ENCODE measurements around the gene FGF11. TPM values are rescaled to one million over a fixed set of nuclear protein-coding genes. Genes with fewer than 3 reads are reported as not detected.
A peak's percentile ranks its signal among the peaks of the same experiment; 100 is the strongest.

Gene FGF11
- polyA plus RNA-seq, 3 donors = 2.2 TPM; not detected in 2

DNA sequence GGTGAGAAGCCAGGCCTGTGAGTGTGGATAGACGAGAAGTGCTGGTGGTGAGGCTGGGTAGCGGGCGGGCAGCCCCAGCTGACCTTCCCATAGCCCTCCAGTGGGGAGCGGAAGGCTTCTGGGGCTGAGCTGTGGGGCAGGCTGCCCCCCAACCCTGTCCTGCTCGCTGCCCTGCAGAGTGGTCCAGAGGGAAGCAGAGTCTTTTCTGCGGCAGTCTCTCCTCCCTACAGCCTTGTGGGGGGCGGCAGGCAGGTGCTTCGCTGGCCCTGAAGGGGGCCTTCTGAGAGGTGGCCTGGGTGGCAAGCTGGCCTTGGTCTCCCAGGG is 27.9 kb upstream of the FGF11 start:
- no peaks in the 10 kb centered on the region for H3K36me3 Mint-ChIP-seq
- WGBS (ENCODE audit: insufficient coverage) = 96% methylated on average over 8 of the region's 8 CpGs
- Histone ChIP-seq H3K9ac (ENCODE audit: insufficient read depth, low read length, poor library complexity, severe bottlenecking) (no peak overlapping the region), H3K27me3 (ENCODE audit: control insufficient read depth in 2 of 2, insufficient read depth in 2 of 2, low read length in 2 of 2) (peaks cover 0 to 22% of the 10 kb centered on the region in 2 donors), H3K4me1 (ENCODE audit: control insufficient read depth in 1 of 2, insufficient read depth in 2 of 2, low read length in 2 of 2) (no peaks in the 10 kb centered on the region), H3K79me2 (ENCODE audit: insufficient read depth, low read length) (no peaks in the 10 kb centered on the region), H4K20me1 (ENCODE audit: insufficient read depth, low read length) (no peaks in the 10 kb centered on the region), H3K9me3 (replicated peaks in 1 of 2; ENCODE audit: control insufficient read depth in 1 of 2, insufficient read depth in 1 of 2, low read length in 2 of 2) (no peaks in the 10 kb centered on the region), H3K4me2 (replicated peaks; ENCODE audit: extremely low read depth, low read length, poor library complexity, severe bottlenecking) (no peak overlapping the region), H3K36me3 (replicated peaks in 1 of 2; ENCODE audit: control insufficient read depth in 1 of 2, insufficient read depth in 2 of 2, low read length in 2 of 2) (no peaks in the 10 kb centered on the region), H2AFZ (ENCODE audit: insufficient read depth, low read depth, low read length, poor library complexity, severe bottlenecking) (no peak overlapping the region), H3K27ac (ENCODE audit: low read depth in 1 of 2, low read length in 2 of 2) (no peak overlapping the region), H3K4me3 (replicated peaks in 1 of 3; ENCODE audit: low read depth in 2 of 3, low read length in 3 of 3) (no peak overlapping the region)
- H3K27me3 Mint-ChIP-seq (ENCODE audit: low read depth in 3 of 3) = peaks cover 29 to 39% (median 31%) of the 10 kb centered on the region in 3 donors
- H3K27ac Mint-ChIP-seq = no peak overlapping the region
- no peak overlapping the region for H3K4me3 Mint-ChIP-seq
- TF ChIP-seq, protein P1, sequence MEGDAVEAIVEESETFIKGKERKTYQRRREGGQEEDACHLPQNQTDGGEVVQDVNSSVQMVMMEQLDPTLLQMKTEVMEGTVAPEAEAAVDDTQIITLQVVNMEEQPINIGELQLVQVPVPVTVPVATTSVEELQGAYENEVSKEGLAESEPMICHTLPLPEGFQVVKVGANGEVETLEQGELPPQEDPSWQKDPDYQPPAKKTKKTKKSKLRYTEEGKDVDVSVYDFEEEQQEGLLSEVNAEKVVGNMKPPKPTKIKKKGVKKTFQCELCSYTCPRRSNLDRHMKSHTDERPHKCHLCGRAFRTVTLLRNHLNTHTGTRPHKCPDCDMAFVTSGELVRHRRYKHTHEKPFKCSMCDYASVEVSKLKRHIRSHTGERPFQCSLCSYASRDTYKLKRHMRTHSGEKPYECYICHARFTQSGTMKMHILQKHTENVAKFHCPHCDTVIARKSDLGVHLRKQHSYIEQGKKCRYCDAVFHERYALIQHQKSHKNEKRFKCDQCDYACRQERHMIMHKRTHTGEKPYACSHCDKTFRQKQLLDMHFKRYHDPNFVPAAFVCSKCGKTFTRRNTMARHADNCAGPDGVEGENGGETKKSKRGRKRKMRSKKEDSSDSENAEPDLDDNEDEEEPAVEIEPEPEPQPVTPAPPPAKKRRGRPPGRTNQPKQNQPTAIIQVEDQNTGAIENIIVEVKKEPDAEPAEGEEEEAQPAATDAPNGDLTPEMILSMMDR (IDR thresholded peaks at IDR 0.05) = no peak
- H3K4me1 Mint-ChIP-seq = peaks cover 5% of the 10 kb centered on the region
- H3K9me3 Mint-ChIP-seq = peaks cover 0 to 3% (median 0%) of the 10 kb centered on the region in 7 donors
- DNase-seq = no peak
- intact Hi-C loops (cut with micrococcal nuclease) = no loop called here

DNA sequence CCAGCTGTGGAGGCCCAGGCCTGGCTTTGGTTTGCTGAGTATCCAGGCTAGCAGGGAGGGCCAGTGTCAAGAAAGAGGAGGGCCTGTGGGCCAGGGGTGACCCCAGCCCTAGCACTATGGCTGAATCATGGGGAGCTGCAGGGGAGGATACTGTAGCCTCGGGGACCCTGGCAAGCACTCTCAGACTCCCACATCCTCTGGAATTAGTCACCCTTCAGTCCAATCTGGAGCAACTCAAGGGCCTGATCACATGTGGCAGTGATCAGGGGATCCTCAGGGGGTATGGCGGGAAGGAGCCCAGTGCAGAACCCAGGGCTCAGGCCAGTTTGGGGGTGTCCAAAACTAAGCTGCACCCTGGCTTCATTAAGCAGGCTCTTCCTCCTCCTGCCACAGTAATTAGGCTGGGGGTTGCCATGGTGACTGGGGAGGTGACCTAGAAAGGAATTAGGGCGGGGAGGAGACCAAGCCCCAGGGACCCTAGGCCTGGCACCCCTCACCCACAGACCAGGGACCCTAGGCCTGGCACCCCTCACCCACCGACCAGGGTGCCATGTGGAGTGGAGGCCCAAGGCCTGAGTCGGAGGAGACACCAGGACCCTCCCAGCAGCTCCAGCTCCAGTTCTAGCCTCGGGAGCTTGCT is 25.8 kb upstream of the FGF11 start:
- no peak overlapping the region for H2AFZ ChIP-seq (ENCODE audit: insufficient read depth, low read depth, low read length, poor library complexity, severe bottlenecking)
- H3K4me1 ChIP-seq (ENCODE audit: control insufficient read depth in 1 of 2, insufficient read depth in 2 of 2, low read length in 2 of 2) = no peaks in the 10 kb centered on the region
- H3K4me2 ChIP-seq (replicated peaks; ENCODE audit: extremely low read depth, low read length, poor library complexity, severe bottlenecking) = no peak overlapping the region
- WGBS (ENCODE audit: insufficient coverage) = 89% methylated on average over 3 of the region's 6 CpGs
- no peak for DNase-seq
- Mint-ChIP-seq H3K4me3 (no peak overlapping the region), H3K27ac (peak overlapping the region in 1 of 7 donors; percentile 1), H3K36me3 (no peaks in the 10 kb centered on the region), H3K4me1 (no peaks in the 10 kb centered on the region), H3K9me3 (peaks cover 0 to 3% (median 0%) of the 10 kb centered on the region in 7 donors), H3K27me3 (ENCODE audit: low read depth in 3 of 3) (peaks cover 16 to 31% (median 16%) of the 10 kb centered on the region in 3 donors)
- no peak overlapping the region for H3K27ac ChIP-seq (ENCODE audit: low read depth in 1 of 2, low read length in 2 of 2)
- no peaks in the 10 kb centered on the region for H3K36me3 ChIP-seq (replicated peaks in 1 of 2; ENCODE audit: control insufficient read depth in 1 of 2, insufficient read depth in 2 of 2, low read length in 2 of 2)
- no peak overlapping the region for H3K9ac ChIP-seq (ENCODE audit: insufficient read depth, low read length, poor library complexity, severe bottlenecking)
- no peaks in the 10 kb centered on the region for H4K20me1 ChIP-seq (ENCODE audit: insufficient read depth, low read length)
- peaks cover 0 to 10% of the 10 kb centered on the region in 2 donors for H3K27me3 ChIP-seq (ENCODE audit: control insufficient read depth in 2 of 2, insufficient read depth in 2 of 2, low read length in 2 of 2)
- TF ChIP-seq, protein P1 (IDR thresholded peaks at IDR 0.05) = no peak
- no peaks in the 10 kb centered on the region for H3K79me2 ChIP-seq (ENCODE audit: insufficient read depth, low read length)
- H3K9me3 ChIP-seq (replicated peaks in 1 of 2; ENCODE audit: control insufficient read depth in 1 of 2, insufficient read depth in 1 of 2, low read length in 2 of 2) = no peaks in the 10 kb centered on the region
- no peak overlapping the region for H3K4me3 ChIP-seq (replicated peaks in 1 of 3; ENCODE audit: low read depth in 2 of 3, low read length in 3 of 3)
- intact Hi-C loops (cut with micrococcal nuclease) = no loop called here

Data from CD14-positive monocyte (primary cell).